Measurements from ENCODE around the gene CACFD1. TPM values are rescaled to one million over a fixed set of nuclear protein-coding genes. Genes with fewer than 3 reads are reported as not detected.

The CACFD1 gene
- total RNA-seq, 1 donor: 3.9 TPM

DNA sequence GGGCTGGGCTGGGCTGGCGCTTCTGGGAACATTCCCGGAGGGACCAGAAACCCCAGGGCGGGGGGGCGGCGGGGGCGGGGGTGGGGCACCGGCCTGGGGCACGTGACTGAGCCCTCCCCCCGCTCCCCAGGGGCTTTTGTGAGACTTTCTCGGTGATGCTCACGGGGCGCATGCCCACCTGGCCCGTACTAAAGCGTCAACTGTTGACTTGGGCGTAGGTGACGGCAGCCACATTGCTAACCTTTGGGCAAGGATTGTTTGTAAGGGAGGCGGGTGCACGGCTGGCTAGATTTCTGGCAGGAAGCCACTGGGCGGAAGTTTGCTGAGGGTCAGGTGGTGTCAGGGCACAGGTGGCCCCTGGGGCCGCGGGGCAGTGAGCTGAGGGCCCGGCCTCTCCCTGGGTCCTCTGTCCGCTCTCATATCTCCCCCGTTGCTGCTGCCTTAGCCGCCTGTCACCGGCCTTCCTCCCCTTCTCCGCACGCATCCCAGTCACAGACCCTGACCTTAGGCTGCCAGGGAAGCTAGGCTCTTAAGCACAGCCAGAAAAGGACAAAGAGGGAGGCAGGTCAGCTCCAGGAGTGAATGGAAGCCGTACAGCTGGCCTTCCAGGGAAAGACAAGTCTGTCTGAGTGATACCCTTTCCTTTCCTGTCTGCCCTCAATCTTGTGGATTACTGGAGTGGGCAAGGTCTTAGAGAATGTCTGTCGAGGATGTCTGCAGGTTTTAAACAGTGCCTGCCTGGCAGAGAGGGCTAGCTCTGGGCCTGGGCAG lies 812 bp downstream of the CACFD1 start:
- peak overlapping the region; percentile 85 for H3K4me3 ChIP-seq (ENCODE audit: low read depth, low read length)
- TF ChIP-seq, protein P1, sequence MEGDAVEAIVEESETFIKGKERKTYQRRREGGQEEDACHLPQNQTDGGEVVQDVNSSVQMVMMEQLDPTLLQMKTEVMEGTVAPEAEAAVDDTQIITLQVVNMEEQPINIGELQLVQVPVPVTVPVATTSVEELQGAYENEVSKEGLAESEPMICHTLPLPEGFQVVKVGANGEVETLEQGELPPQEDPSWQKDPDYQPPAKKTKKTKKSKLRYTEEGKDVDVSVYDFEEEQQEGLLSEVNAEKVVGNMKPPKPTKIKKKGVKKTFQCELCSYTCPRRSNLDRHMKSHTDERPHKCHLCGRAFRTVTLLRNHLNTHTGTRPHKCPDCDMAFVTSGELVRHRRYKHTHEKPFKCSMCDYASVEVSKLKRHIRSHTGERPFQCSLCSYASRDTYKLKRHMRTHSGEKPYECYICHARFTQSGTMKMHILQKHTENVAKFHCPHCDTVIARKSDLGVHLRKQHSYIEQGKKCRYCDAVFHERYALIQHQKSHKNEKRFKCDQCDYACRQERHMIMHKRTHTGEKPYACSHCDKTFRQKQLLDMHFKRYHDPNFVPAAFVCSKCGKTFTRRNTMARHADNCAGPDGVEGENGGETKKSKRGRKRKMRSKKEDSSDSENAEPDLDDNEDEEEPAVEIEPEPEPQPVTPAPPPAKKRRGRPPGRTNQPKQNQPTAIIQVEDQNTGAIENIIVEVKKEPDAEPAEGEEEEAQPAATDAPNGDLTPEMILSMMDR (IDR thresholded peaks at IDR 0.05; ENCODE audit: insufficient read depth, low read depth, low read length): no peak
- peak; percentile 19 for DNase-seq (ENCODE audit: low read depth)

DNA sequence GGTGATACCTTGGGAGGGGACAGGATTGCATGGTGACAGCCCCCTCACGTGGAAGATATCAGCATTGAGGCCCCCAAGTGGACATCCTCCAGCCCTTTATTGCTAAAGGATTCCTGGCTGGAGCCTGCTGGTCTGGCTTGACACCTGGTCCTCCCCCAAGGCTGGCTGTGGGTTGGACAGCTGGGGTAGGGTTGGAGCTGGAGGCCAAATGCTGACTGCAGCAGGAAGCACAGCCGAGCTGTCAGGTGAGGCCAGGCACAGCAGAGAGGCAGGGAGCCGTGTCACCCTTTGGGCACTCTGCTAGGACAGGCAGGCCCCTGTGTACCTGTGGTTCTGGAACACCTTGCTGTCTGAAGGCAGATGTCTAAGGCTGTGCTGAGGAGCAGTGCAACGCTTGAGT lies 2.2 kb downstream of the CACFD1 start:
- TF ChIP-seq, protein P1 (IDR thresholded peaks at IDR 0.05; ENCODE audit: insufficient read depth, low read depth, low read length): no peak
- DNase-seq (ENCODE audit: low read depth): no peak
- H3K4me3 ChIP-seq (ENCODE audit: low read depth, low read length): no peak overlapping the region

DNA sequence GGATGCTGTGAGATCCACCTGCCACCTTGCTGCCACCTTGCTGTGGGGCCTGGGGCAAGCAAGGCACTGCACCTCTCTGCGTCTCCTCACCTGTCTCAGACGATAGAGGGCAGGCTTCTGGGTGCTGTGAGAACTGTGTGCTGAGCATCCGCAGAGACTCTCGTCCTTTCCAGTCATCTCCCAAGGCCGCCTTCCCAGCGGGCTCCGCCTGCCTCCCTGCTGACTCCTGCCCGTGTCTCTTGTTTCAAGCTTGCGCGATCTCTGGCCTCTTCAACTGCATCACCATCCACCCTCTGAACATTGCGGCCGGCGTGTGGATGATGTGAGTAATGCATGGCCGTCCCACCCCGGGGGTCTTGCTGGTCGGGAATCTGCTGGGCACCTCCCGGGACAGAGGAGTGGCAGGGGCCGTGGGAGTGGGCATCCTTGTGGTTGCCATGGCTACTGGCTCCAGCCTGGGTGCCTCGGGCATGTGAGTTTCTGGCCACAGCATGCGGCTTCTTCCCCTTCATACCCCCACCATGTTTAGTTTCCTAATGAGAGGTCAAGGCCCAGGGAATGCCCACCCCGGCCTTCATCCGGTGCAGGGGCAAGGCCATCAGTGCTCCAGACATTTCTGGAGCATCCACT lies 3.6 kb downstream of the CACFD1 start:
- no peak overlapping the region for H3K4me3 ChIP-seq (ENCODE audit: low read depth, low read length)
- TF ChIP-seq, protein P1 (IDR thresholded peaks at IDR 0.05; ENCODE audit: insufficient read depth, low read depth, low read length): no peak
- no peak for DNase-seq (ENCODE audit: low read depth)

DNA sequence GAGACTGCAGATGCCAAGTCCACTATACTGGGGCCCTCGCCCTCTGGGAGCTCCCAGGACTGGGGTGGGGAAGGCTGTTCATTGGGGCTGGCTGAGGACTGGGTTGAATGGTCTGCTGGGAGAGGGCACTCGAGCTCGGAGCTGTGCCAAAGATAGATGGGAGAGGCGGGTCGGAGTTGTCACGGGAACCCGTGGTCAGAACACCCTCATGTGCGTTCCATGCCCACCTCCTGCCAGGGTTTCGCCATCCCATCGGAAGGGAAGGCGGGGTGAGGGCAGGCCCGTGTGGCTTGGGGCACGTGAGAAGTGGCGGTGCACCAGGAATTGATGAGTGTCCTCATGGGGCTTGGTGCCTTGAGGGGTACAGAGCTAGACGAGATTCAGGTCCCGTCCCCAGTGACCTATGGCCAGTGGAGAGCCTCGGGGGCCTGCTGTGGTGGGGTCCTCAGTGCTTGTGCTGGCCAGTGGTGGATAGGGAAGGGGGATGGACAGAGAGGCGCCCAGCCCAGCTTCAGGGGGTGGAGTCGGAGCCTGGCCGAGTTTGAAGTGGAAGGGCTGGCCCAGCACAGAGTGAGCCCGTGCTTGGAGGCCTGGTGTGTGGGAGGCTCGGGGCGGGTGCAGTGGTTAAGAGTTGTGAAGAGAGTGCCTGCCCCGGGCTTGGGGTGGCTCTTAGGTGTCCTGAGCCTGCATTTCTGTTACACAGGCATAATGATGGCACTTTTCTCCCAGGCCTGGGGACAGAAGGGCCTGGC lies 4.3 kb downstream of the CACFD1 start:
- TF ChIP-seq, protein P1 (IDR thresholded peaks at IDR 0.05; ENCODE audit: insufficient read depth, low read depth, low read length): no peak
- DNase-seq (ENCODE audit: low read depth): peak; percentile 26

DNA sequence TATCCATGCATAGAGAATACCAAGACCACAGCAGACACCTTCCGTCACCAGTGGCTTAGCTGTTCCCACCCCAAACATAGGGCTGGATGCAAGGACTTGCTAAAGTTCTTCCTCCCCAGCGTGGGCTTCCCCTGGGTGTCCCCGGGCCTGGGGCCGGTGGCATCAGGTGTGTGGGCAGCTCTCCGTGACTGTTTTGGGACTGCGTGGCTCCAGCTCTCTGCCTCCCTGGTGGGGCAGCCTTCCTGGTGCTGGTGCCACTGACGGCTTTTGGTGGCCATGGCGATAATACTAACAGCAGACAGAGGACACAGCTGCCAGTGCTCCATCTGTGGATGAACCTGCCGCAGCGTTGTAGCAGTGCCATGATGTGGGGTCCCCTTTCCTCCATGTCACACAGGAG lies 4.9 kb downstream of the CACFD1 start:
- no peak for DNase-seq (ENCODE audit: low read depth)
- TF ChIP-seq, protein P1 (IDR thresholded peaks at IDR 0.05; ENCODE audit: insufficient read depth, low read depth, low read length): no peak
- H3K4me3 ChIP-seq (ENCODE audit: low read depth, low read length): no peak overlapping the region

More for the DNA sequence above, 4.3 kb downstream of the CACFD1 start:
- no peak overlapping the region for H3K4me3 ChIP-seq (ENCODE audit: low read depth, low read length)

DNA sequence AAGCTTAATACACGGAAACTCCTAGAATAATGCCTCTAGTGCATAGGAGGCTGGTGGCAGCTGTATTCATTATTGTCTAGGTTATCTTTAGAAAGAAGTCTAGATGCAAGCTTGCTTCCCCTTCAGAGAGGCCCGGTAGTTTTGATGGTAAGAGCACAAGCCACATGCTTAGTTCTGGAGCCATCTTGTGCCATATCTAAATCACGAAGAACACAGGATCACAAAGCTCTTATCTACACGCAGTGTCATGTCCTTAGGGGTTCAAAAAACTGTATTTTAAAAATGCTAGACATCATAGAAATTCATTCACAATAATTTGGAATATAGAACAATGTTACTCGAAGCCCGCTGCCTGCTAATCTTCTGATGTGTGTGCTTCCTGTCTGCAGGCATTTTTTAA lies 6.2 kb downstream of the CACFD1 start:
- no peak overlapping the region for H3K4me3 ChIP-seq (ENCODE audit: low read depth, low read length)
- TF ChIP-seq, protein P1 (IDR thresholded peaks at IDR 0.05; ENCODE audit: insufficient read depth, low read depth, low read length): no peak
- no peak for DNase-seq (ENCODE audit: low read depth)

Data from fibroblast of villous mesenchyme (primary cell).